Left renal pelvis (tissue), 4 donors: Measurements from ENCODE around the gene MLLT6. TPM values are rescaled to one million over a fixed set of nuclear protein-coding genes. Genes with fewer than 3 reads are reported as not detected.

Experiments used
- DNase-seq, 4 donors: peaks; one replicate each; pipeline ENCODE4 v3.0.0-alpha.2; 2013; ENCODE audit warnings: low read depth in 4 of 4, low spot score in 3 of 4
- polyA plus RNA-seq, 4 donors: library from polyadenylated mRNA; unstranded; fragments of 120-200 nt; gene quantifications; one replicate each; pipeline ENCODE4 v1.2.1, GENCODE V29; 2013; ENCODE audit not compliant: insufficient read length in 4 of 4

MLLT6 gene
- polyA plus RNA-seq, 4 donors, result 64.1 to 137 (median 91.3) TPM

- DNase-seq, result no peak
These were observed 1.6 kb downstream of the MLLT6 start for GRCh38 chr17:38706505-38707216.

- no peak for DNase-seq
These were observed 2.7 kb downstream of the MLLT6 start for GRCh38 chr17:38707678-38708351.

- no peak for DNase-seq
These were observed 4.2 kb downstream of the MLLT6 start for GRCh38 chr17:38709104-38709820.

GRCh38 chr17:38709864-38710603 is 5.0 kb downstream of the MLLT6 start:
- no peak for DNase-seq

GRCh38 chr17:38710604-38710962 is 5.5 kb downstream of the MLLT6 start:
- no peak for DNase-seq

GRCh38 chr17:38710985-38711384 is 5.9 kb downstream of the MLLT6 start:
- DNase-seq, result no peak

GRCh38 chr17:38711792-38712571 is 6.9 kb downstream of the MLLT6 start:
- no peak for DNase-seq

- DNase-seq, result no peak
These were observed 7.5 kb downstream of the MLLT6 start for GRCh38 chr17:38712593-38712992.

GRCh38 chr17:38713456-38714075 is 8.5 kb downstream of the MLLT6 start:
- DNase-seq, result no peak

- DNase-seq, result no peak
These were observed 10.3 kb downstream of the MLLT6 start for GRCh38 chr17:38715216-38715943.

- no peak for DNase-seq
These were observed 11.4 kb downstream of the MLLT6 start for GRCh38 chr17:38716368-38717005.

GRCh38 chr17:38717139-38717745 is 12.2 kb downstream of the MLLT6 start:
- DNase-seq, result no peak

GRCh38 chr17:38719289-38719942 is 14.3 kb downstream of the MLLT6 start:
- DNase-seq, result no peak

- no peak for DNase-seq
These were observed 15.0 kb downstream of the MLLT6 start for GRCh38 chr17:38719943-38720641.

- DNase-seq, result no peak
These were observed 15.9 kb downstream of the MLLT6 start for GRCh38 chr17:38720941-38721340.

- DNase-seq, result no peak
These were observed 16.7 kb downstream of the MLLT6 start for GRCh38 chr17:38721802-38722201.

GRCh38 chr17:38724337-38724988 is 19.4 kb downstream of the MLLT6 start:
- no peak for DNase-seq
